HG02870 (cell line): ENCODE results near the gene VSTM2B.

Experiments used
- ATAC-seq: cut with Tn5 transposase; IDR thresholded peaks from one replicate; pipeline ENCODE4 v1.9.1; 2021; ENCODE audit warnings: mild to moderate bottlenecking, moderate library complexity; ENCODE audit not compliant: unreplicated experiment

VSTM2B gene

GRCh38 chr19:29587059-29587458, 61.3 kb downstream of the VSTM2B start:
- ATAC-seq = no peak

GRCh38 chr19:29587518-29587986, 61.8 kb downstream of the VSTM2B start:
- ATAC-seq = peak; percentile 99

GRCh38 chr19:29588095-29588494, 62.3 kb downstream of the VSTM2B start:
- no peak for ATAC-seq

- no peak for ATAC-seq
These were observed 64.5 kb downstream of the VSTM2B start for GRCh38 chr19:29590278-29590677.

GRCh38 chr19:29591670-29592069, 65.9 kb downstream of the VSTM2B start:
- ATAC-seq = no peak

- no peak for ATAC-seq
These were observed 68.1 kb downstream of the VSTM2B start for GRCh38 chr19:29593869-29594268.

- no peak for ATAC-seq
These were observed 70.4 kb downstream of the VSTM2B start for GRCh38 chr19:29596080-29596727.

GRCh38 chr19:29596885-29597525, 71.2 kb downstream of the VSTM2B start:
- no peak for ATAC-seq

- ATAC-seq = no peak
These were observed 72.2 kb downstream of the VSTM2B start for GRCh38 chr19:29598036-29598435.

GRCh38 chr19:29598496-29598895, 72.7 kb downstream of the VSTM2B start:
- ATAC-seq = no peak

GRCh38 chr19:29603308-29603707, 77.5 kb downstream of the VSTM2B start:
- ATAC-seq = no peak

- ATAC-seq = peak; percentile 59
These were observed 80.0 kb downstream of the VSTM2B start, which contains the start of gene POP4 for GRCh38 chr19:29605653-29606419. TSS of gene POP4 (plus strand) at chr19:29606283. CDS start at chr19:29606319, 36 bp downstream.

- ATAC-seq = peak; percentile 6
These were observed 80.6 kb downstream of the VSTM2B start for GRCh38 chr19:29606420-29606747.

- ATAC-seq = no peak
These were observed 83.8 kb downstream of the VSTM2B start for GRCh38 chr19:29609636-29610035.

GRCh38 chr19:29610213-29610573, 84.4 kb downstream of the VSTM2B start:
- no peak for ATAC-seq

GRCh38 chr19:29610574-29611271, 84.9 kb downstream of the VSTM2B start:
- ATAC-seq = peak; percentile 74

- no peak for ATAC-seq
These were observed 86.3 kb downstream of the VSTM2B start for GRCh38 chr19:29612121-29612520.

GRCh38 chr19:29612801-29613595, 87.2 kb downstream of the VSTM2B start:
- ATAC-seq = no peak

- no peak for ATAC-seq
These were observed 88.3 kb downstream of the VSTM2B start for GRCh38 chr19:29614046-29614445.
